Epithelial cell of esophagus (primary cell): Measurements from ENCODE around the gene FCRL1.

Experiments used
- DNase-seq: peaks from one replicate; pipeline ENCODE4 v3.0.0; 2010; ENCODE audit warnings: low read depth
- H3K4me3 ChIP-seq: 2 replicates; pipeline ENCODE4 v1.5.1; 2011; ENCODE audit warnings: mild to moderate bottlenecking, low read length, control low read depth
- CTCF ChIP-seq: IDR thresholded peaks from 2 replicates; pipeline ENCODE4 v1.5.1; 2011; ENCODE audit warnings: low read depth, mild to moderate bottlenecking, low read length, control low read depth, inconsistent platforms; ENCODE audit not compliant: insufficient read depth; ENCODE audit errors: missing control alignments

Gene FCRL1

GRCh38 chr1:157844089-157844830 is 24.3 kb upstream of the FCRL1 start:
- DNase-seq, result no peak
- no peak for TF ChIP-seq CTCF

DNA sequence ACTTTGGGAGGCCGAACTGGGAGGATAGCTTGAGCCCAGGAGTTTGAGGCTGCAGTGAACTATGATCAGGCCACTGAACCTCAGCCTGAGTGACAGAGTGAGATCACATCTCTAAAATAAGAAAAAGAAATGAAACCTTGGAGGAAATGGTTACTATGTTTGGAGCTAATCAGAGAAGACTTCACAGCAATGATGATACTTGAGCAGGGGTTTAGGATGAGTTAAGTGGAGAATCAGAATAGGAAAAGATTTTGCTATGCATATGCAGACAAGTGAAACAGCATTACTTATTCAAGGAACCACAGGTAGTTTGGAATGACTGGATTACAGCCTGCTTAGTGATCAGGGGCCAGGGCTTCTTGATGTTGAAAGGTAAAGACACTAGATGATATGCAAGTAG is 23.0 kb upstream of the FCRL1 start:
- DNase-seq, result no peak
- no peak overlapping the region for H3K4me3 ChIP-seq
- TF ChIP-seq CTCF, result no peak

More at GRCh38 chr1:157844089-157844830, 24.3 kb upstream of the FCRL1 start:
- H3K4me3 ChIP-seq, result no peak overlapping the region

DNA sequence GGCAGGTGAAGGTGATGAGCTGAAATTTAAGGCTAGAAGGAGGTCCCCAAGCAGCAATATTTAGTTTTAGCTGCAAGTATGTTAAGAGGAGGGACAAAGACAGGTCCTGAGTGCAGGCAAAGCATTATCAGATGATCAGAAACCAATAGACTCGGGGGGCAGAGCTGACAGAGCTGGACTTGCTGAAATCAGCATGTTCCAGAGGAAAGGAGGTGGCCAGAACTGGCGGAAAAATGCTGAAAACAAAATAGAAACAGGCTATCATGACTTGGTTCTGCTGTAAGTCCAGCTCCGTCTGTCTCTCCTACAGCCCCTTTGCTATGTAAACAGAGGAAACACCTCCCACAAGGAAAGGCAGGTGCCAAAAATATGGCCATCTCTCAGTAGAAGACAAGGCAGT is 21.8 kb upstream of the FCRL1 start, which contains the start of gene CD5L:
Gene CD5L (minus strand): TSS at position 101 of the 400 bp plus-strand sequence. CDS start 107 bp downstream, outside the sequence.
- no peak within 1 kb of the TSS for H3K4me3 ChIP-seq
- no peak for DNase-seq
- no peak for TF ChIP-seq CTCF

- no peak overlapping the region for H3K4me3 ChIP-seq
- DNase-seq, result no peak
- no peak for TF ChIP-seq CTCF
These were observed 19.0 kb upstream of the FCRL1 start for GRCh38 chr1:157838966-157839365.

GRCh38 chr1:157834430-157834829 is 14.5 kb upstream of the FCRL1 start:
- TF ChIP-seq CTCF, result no peak
- DNase-seq, result no peak
- no peak overlapping the region for H3K4me3 ChIP-seq

- TF ChIP-seq CTCF, result no peak
- no peak for DNase-seq
- no peak overlapping the region for H3K4me3 ChIP-seq
These were observed 13.2 kb upstream of the FCRL1 start for GRCh38 chr1:157833145-157833544.
